ENCODE results near the gene ANGPTL4. TPM values are rescaled to one million over a fixed set of nuclear protein-coding genes. Genes with fewer than 3 reads are reported as not detected.
A peak's percentile ranks its signal among the peaks of the same experiment; 100 is the strongest.

The ANGPTL4 gene
- total and polyA plus RNA-seq, 2 of the 13 experiments (the other 11 are each of a cell fraction or from before 2014, with no cell fraction given), result 0.80 to 21.7 TPM

GRCh38 chr19:8342684-8343482 is 21.1 kb upstream of the ANGPTL4 start, which contains the start of gene KANK3 (continued):
- TF ChIP-seq SP5 (CRISPR knock-in tag; IDR thresholded peaks at IDR 0.05; ENCODE audit: borderline replicate concordance, low read depth) (peak; percentile 55; the same call in 1 of the 2 replicates), ZNF574 (CRISPR knock-in tag; IDR thresholded peaks at IDR 0.05) (0 out of 2 replicates have a peak, but pooled peaks have one; percentile 36), KDM5B (CRISPR knock-in tag; IDR thresholded peaks at IDR 0.05; ENCODE audit: borderline replicate concordance) (peak; percentile 42; the same call in 1 of the 2 replicates), SOX6 (IDR thresholded peaks at IDR 0.05) (no peak), SOX6 (CRISPR knock-in tag; IDR thresholded peaks at IDR 0.05) (peak; percentile 40; the same call in 1 of the 2 replicates), ZNF501 (CRISPR knock-in tag; IDR thresholded peaks at IDR 0.05) (peak; percentile 69), NR2F6 (IDR thresholded peaks at IDR 0.05) (no peak), NR2F6 (CRISPR knock-in tag; IDR thresholded peaks at IDR 0.05) (peak; percentile 27; the same call in 1 of the 2 replicates), DRAP1 (CRISPR knock-in tag; IDR thresholded peaks at IDR 0.05) (peak; percentile 84), ZNF777 (CRISPR knock-in tag; IDR thresholded peaks at IDR 0.05) (peak; percentile 99), ZBTB7B (CRISPR knock-in tag; IDR thresholded peaks at IDR 0.05) (peak; percentile 40; the same call in 1 of the 2 replicates), SRSF1 (optimal IDR thresholded peaks at IDR 0.05; ENCODE audit: low read depth, low read length) (peak; percentile 31), ZHX1 (CRISPR knock-in tag; IDR thresholded peaks at IDR 0.05; ENCODE audit: low read depth) (no peak), SP1 (IDR thresholded peaks at IDR 0.05) (no peak), SP1 (CRISPR knock-in tag; IDR thresholded peaks at IDR 0.05) (peak; percentile 97), BORCS8-MEF2B (CRISPR knock-in tag; IDR thresholded peaks at IDR 0.05) (0 out of 2 replicates have a peak, but pooled peaks have one; percentile 53), ZSCAN25 (CRISPR knock-in tag; IDR thresholded peaks at IDR 0.05) (peak; percentile 96), NFYC (CRISPR knock-in tag; IDR thresholded peaks at IDR 0.05) (peak; percentile 97), SALL1 (CRISPR knock-in tag; IDR thresholded peaks at IDR 0.05) (peak; percentile 62; the same call in 1 of the 2 replicates), ZNF816 (CRISPR knock-in tag; IDR thresholded peaks at IDR 0.05; ENCODE audit: borderline replicate concordance) (no peak), TBX2 (CRISPR knock-in tag; IDR thresholded peaks at IDR 0.05; ENCODE audit: borderline replicate concordance) (peak; percentile 50; the same call in 1 of the 2 replicates), ZNF740 (CRISPR knock-in tag; IDR thresholded peaks at IDR 0.05) (peak; percentile 93), GABPB1 (CRISPR knock-in tag; IDR thresholded peaks at IDR 0.05) (peak; percentile 63; the same call in 1 of the 2 replicates)
